GM18499 (cell line): ENCODE measurements around the gene KDM5C.

Experiments
- ATAC-seq: cut with Tn5 transposase; IDR thresholded peaks from one replicate; pipeline ENCODE4 v1.9.1; 2021; ENCODE audit warnings: moderate number of reproducible peaks; ENCODE audit not compliant: insufficient read depth, unreplicated experiment

Gene KDM5C

DNA sequence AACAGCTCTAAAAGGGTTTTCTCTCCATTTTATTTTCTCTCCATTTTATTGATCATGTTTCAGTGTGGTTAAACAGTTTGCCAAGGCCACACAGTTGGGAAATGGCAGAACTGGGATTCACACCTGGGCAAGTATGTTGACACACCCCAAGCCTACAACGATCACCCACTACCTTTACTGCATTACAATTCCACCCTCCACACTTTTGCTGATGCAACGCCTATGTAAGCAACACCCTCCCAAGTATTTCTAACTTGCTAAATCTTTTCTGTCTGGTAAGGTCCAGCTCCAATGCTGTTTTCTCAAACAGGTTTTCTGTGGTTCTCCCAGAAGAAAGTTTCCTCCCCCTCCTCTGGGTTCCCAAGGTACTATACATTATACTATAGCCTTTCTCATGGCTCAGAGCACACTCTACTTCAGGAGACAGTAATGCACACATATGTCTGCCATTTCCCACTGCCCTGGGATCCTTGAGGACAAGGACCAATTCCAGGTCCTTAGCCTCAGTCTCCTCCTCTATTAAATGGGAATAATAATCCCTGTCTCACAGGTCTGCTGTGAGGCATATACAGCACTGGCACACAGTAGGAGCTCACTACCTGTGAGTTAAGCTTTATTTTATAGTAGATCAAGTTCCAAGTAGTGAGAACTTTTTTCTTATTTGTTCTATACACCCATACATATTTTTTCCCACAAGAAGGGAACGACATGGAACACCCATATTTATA is 28.4 kb upstream of the KDM5C start:
- ATAC-seq = no peak

DNA sequence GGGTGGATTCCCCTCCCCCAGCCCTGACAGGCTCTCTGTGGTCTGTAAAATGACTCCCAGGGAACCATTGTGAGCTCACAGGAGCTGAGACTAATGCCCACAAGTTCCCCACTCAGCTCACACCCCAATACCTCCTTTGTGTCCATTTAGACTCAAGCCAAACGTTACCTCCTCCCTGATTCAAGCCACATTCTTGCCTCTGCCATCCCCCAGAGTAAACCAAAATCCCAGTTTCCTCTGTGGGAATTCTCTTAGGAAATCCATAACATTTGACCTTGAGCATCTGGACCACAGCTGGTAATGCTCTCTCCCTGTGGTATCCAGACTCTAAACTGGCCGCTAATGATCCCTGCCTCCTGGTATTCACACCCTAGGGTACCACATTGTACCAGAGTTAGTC is 26.3 kb upstream of the KDM5C start:
- no peak for ATAC-seq

DNA sequence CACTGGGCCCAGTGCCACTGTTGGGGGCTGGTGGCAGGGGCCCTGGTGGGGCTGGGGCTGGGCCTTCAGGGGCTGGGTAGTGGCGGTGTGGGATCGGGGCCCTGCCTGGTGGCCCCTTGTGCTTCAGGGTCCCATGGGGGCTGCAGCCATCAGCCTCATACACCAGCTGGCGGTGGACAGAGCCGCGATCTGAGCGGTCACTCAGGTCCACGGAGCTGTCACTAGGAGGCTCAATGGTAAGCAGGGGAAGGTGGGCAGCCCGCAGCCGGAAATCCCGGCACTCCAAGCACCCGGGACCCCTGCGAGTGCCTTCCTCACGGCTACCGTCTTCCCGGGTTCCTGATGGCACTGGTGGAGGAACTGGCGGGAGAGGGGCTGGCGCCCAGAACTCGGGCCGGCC is 25.5 kb upstream of the KDM5C start:
- no peak for ATAC-seq

DNA sequence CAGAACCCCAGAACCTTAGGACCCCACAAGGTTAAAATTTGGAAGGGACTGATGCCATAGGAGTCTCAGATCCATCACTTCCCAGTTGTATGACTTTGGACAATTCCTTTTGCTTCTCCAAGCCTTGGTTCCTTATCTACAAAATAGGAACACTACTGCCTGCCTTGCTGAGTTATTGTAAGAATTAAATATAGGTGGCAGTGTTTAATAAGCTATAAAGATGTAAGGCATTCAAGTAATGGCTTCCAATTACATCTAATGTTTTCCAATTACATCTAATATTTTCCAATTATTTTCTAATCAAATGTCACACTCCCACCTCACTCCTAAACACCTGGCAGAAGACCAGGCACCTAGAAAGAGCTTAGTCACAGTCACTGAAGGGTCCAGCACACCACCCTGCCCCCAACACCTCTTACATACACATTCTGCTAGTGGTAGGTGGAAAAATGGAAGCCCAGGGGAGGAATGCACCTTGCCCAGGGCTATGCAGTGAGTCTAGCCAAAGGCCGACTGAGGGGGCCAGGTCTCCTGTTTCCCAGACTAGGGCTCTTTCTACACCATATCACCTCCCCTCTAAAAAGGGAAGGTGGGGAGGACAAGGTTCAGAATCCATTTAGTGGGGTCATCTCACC is 24.5 kb upstream of the KDM5C start:
- no peak for ATAC-seq

DNA sequence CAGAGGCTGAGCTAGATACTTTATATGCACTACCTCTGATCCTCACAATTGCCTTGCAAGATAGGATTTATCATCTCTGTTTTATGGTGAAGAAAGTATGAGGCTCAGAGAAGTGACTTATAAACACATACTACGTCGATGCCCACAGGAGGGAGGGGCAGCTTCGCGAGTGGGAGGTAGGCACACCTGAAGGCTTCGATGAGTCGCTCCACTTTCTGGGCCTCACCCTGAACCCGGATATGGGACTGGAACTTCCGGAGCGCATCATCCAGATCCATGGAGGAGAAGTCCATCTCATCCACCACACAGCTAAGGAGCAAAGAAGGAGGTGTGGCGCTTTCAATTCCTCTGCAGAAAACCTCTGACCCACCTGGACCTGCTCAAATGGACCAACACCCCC is 22.9 kb upstream of the KDM5C start:
- ATAC-seq = no peak

DNA sequence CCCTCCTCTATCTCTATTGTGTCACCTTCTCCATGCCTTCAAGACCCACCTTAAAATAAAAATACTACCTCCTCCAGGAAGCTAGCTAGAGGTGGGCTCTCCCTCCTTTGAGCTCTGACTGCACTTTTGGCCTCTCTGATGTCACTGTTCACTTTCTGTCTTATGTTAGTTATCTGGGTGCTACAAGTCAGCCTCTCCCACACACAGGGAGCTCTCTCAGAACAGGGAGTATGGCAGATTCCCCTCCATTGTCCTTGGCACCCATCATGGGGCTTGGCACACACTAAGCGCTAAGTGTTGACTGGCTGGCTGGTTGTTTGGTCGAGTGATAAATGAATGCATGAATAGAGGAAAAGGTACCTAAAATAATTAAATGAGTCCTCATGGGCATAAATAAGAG is 21.2 kb upstream of the KDM5C start:
- ATAC-seq = no peak

DNA sequence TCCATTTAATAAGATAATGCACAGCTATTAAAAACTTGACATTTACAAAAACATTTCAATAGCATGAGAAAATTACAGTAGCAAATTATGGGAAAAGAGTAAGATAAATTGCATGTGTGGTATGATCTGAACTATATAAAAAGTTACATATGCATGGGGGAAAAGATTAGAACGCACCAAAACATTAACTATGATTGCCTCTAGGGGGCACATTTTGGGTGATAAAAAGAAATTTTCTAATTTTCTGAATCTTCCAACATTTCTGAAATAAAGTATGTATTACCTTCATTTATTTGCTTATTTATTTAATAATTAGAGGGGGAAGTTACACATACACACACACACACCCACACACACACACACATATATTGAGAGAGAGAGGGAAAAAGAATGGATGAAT is 19.6 kb upstream of the KDM5C start:
- no peak for ATAC-seq

DNA sequence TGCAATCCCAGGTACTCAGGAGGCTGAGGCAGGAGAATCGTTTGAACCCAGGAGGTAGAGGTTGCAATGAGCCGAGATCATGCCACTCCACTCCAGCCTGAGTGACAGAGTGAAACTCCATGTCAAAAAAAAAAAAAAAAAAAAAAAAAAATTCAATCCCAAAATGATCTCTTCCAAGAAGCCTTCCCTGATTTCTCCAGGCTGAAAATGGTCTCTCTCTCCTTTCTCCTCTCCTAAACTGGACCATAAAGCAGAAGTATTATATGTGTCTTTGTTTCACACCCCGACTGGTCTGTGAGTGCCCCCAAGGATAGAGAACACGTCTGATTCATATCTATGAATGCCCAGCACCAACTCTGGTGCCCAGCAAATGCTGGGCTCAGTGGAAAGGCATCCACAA is 17.3 kb upstream of the KDM5C start:
- ATAC-seq = no peak

DNA sequence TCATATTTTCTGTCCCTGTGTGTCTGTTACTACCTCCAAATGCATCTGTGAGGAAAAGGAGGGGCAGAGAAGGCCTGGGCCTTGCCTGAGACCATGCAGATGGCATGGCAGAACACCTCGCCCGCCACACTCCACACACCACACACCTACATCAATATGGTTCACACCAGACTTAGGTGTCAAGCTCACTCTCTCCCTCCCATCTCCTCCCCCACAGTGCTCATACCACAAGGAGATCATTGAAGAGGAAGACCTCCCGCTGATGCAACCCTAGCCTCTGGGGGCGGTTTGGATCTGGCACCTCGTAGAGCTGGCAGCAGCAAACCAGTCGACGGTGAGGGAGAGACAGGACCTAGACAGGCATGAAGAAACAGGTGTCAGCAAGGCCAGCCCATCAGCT is 16.6 kb upstream of the KDM5C start:
- no peak for ATAC-seq

DNA sequence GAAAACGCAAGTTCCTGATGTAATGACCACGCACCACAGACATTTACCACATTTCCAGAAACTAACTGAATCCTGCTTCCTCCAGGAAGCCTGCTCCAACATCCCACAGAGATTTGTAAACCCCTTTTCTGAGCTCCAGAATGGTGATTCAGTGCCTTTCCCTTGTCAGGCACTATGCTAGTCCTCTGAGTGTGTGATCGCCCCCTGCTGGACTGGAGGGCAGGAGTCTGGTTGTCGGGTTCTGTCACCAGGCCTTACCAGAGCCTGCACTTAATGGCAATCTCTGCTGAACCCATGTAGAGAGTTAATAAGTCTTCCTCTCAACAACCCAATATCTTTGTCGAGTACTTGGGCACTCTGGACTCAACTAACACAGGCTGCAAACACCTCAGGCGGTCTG is 14.5 kb upstream of the KDM5C start:
- no peak for ATAC-seq

DNA sequence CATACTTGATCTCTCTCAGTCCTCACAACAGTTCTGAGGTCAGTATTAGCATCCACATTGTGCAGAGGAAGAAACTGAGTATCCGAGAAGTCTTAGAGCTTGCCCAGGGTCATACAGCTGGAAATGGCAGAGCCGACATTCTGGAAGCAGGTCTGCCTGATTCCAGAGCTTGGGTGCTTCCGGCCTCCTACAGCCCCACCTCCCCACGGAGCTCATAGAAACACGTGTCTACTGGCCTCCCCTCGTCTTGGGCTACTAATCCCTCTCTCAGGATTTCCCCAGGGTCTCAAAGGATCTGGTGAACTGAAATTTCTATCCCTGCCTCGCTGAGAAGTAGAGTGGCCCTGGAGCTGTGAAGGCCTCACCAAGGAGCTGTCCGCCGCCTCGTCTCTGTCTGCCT is 12.0 kb upstream of the KDM5C start:
- ATAC-seq = no peak

DNA sequence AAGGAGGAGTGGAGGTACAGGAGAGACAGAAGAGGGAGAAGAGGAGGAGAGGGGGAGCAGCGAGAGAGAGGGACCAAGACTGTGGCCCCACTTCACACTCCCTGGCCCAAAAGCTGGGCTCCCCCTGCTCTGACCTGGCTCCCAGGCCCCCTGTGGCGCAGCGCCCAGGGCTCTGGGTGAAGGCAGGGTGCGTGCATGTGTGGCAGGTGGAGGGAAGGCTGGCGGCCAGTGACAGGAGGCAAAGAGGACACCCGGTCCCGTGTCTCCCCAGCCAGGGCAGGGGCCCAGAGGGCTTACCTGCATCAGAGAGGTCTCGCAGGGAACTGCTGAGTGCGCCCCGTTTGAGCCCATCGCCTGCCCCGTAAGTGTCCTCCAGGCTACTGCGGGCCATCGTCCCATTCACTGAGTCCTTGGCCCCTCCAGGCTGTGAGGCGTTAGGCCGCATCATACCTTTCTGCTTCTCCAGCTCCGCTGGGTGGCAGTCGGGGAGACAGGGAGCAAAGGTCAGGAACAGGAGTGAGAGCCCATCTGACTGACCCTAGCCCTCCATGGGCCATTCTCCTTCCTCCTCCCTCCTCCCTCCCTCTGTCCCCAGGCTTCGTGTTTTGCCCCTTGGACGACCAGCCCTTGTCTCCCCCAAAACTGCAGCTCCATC is 11.1 kb upstream of the KDM5C start:
- ATAC-seq = no peak

DNA sequence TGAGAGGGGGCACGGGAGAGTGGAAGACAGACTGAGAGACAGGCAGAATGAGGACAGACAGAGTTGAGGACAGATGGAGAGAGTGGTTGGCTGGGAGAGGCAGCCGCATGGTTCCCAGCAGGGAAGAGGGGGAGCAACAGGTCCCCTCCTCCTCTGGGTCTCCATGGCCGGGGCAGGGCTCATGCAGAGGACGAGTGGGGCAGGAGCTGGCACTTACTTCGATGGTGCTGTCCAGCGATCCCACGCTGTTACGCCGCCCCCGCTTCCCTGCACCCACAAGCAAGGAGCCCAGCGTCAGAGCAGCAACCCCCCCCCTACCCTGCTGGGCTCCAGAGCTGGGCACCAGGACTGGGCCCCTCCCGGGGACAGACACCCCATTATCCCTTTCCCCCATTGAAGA is 10.6 kb upstream of the KDM5C start:
- ATAC-seq = no peak

DNA sequence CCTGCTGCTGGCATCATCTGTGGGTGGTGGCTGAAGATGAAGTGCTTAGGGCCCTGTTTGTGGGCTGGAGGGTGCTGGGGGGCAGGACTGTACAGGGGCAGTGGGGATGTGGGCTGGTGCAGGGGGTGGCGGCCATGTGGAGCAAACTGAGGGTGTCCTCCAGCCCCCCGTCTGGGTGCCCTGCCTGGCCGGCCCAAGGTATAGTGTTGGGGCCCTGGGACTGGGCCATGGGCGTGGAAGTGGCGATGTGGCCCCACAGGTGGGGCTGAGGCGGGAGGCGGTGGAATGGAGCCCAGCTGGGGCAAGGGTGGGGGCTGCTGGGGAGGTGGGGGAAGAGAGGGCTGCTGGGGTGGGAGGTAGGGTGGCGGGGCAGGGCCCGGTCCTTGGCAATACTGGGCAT is 9.5 kb upstream of the KDM5C start:
- ATAC-seq = no peak

DNA sequence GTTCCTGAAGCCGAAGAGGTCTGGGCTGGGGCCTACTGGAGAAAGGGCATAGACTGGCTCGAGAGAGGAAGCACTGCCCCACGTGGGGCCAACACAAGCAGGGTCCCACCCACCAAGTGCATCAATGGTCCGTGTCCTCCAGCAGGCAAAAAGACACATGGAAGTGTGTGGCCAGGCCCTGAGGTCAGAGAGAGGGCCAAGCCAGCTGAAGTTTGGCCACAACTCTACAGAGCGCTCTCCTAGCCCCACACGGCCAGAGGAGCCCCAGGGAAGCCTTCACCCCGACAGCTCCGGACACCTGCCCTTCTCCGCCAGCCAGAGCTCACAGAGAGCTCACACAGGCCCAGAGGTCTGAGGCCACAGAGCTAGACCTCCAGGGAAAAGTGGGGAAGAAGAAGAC is 8.5 kb upstream of the KDM5C start:
- ATAC-seq = no peak

DNA sequence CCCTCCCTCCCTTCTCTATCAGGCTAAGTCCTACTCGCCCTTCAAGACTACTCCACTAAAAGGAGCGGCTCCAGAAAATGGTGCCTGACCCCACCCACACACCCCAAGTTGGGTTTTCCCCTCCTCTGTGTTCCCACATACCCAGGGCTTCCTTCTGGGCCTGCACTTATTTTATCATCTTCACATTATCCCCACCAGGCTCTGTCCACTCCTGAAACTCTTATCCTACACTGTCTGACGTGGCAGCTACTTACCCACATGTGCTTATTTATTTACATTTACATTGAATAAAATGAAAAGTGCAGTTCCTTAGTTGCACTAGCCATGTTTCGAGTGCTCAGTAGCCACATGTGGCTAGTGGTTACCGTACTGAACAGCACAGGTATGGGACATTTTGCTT is 5.1 kb upstream of the KDM5C start:
- ATAC-seq = no peak

DNA sequence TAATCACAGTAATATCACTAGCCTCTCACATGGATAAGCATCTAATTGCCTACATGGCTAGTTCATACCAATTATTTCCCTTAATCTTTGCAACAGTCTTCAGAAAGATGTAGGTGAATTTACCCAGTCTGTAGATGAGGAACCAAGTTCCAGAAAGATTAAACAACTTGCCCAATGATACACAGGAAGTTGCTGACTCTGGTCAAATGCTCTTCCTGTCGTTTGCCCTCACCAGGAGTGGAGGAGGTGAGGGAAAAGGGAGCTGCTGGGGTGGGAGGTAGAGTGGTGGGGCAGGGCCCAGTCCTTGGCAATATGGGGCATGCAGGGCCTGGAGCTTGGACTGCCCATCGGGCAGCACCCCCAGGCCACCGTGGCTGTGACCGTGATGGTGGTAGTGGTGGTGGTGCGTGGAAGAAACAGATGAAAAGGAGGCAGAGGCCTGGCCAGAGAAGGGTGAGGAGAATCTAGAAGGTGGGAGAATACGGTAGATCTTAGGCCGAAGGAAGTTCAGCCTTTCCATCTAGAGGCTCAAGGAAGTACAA is 2.3 kb upstream of the KDM5C start:
- ATAC-seq = no peak

DNA sequence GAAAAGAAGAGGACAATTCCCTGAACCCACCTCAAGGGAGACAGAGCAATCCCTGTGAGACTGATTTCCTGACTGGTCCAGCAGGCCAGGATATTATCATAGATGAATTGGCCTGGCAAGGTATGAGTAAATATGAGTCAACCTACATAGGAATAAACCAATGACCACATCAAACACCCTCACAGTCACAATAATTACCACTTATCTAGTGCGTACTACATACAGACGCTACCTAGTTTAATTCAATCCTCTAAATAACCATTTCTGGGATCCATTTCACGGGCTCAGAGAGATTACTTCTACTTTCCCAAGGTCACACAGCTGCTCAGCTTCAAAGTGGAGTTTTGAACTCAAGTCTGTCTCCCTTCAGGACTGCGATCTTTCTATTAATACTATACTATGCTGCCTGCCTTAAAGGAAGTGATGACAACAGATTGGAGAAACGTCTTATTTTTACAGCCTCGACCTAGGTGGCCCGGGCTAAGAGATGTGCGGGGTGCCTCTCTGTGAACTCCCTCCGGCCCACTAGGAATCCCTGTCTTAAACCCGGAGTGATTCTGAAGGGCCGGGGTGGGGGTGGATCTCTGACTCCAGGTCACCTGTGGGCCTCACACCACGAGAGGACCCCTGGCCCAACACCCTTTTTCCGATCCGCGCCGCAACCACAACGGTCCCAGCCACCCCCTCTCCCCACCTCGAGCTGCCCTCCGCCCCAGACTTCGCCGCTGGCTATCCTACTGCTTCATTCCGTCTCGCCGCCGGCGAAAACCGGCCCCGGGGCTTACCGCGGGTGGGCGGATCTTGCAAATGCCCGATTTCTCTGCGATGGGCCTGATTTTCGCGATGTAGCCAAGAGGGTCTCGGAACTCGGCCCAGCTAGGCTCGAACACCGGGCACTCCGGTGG is 800 bp downstream of the KDM5C start:
- no peak for ATAC-seq

DNA sequence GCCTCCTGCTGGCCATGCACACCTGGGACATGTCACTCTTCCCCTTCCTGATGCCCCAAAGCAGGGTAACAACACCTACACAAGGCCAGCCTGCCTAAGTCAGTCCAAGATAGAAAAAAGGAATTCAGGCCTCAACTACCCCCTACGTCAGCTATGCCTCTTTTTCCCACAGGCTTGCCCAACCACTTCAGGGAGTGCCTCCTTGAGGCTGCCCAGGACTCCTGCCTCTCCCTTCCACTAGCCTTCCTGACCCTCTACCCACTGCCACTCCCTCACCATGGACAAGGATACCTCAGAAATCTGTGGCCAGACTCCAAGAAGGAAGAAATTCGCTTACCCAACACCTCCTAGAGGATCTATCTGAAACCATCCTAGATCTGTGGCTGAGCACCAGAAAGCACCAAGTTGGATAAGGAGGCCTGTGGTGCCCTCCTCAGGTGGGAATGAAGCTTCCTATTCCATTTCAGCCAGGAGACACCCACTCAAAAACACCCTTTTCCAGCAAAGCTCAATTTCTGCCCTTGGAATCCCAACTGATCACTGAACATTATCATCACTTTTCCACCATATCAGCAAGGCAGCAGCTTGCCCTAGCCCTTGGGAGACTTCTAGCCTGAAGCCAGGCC is 1.8 kb downstream of the KDM5C start:
- no peak for ATAC-seq

DNA sequence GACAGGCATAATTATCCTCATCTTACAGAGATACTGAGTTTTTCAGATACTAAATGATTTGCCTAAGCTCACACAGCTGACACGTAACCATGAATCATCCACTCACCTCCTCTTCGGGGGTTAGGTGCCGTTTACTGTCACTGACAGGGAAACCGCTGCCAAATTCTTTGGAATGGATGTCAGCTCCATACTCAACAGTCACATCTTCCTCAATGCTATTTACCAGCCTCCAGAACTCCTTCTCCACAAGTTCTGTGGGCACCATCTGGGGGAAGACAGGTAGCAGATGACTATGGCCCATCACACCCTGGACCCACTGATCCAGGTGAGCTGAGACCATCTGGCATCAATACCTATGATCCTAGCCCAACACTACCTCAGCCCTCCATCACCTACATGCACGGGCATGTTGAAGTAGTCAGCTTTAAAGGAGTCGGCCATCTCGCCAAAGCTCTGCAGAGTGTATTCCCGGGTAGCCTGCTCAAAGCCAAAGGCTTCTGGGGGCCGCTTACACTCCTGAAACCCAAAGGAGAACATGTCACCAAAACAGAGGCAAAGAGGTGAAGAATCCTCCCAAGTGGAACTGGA is 13.5 kb downstream of the KDM5C start:
- no peak for ATAC-seq
